Fibroblast of villous mesenchyme (primary cell): Measurements from ENCODE around the gene WWC1. TPM values are rescaled to one million over a fixed set of nuclear protein-coding genes. Genes with fewer than 3 reads are reported as not detected.

Experiments used
- DNase-seq: peaks from one replicate; pipeline ENCODE4 v3.0.0-alpha.2; 2010; ENCODE audit warnings: low read depth
- H3K4me3 ChIP-seq: 2 replicates; pipeline ENCODE4 v1.5.1; 2011; ENCODE audit warnings: low read depth, mild to moderate bottlenecking, low read length
- CTCF ChIP-seq: IDR thresholded peaks from 2 replicates; pipeline ENCODE4 v1.5.1; 2012; ENCODE audit warnings: low read depth, mild to moderate bottlenecking, low read length; ENCODE audit not compliant: insufficient read depth
- total RNA-seq: library from RNA; depleted of rRNA; stranded (reverse); fragments of >200 nt; gene quantifications from 2 replicates; pipeline ENCODE4 v1.2.3, GENCODE V29; 2012

Gene WWC1
- total RNA-seq, 1 donor: 2.2 TPM

- DNase-seq: no peak
- no peak overlapping the region for H3K4me3 ChIP-seq
- TF ChIP-seq CTCF: no peak
These were observed 155.7 kb downstream of the WWC1 start for GRCh38 chr5:168446983-168447619.

- TF ChIP-seq CTCF: no peak
- no peak for DNase-seq
- no peak overlapping the region for H3K4me3 ChIP-seq
These were observed 156.4 kb downstream of the WWC1 start for GRCh38 chr5:168447808-168448207.

- no peak overlapping the region for H3K4me3 ChIP-seq
- no peak for DNase-seq
- TF ChIP-seq CTCF: no peak
These were observed 157.7 kb downstream of the WWC1 start for GRCh38 chr5:168449166-168449565.

GRCh38 chr5:168451565-168451964 is 160.1 kb downstream of the WWC1 start:
- DNase-seq: no peak
- no peak overlapping the region for H3K4me3 ChIP-seq
- no peak for TF ChIP-seq CTCF

- H3K4me3 ChIP-seq: no peak overlapping the region
- TF ChIP-seq CTCF: no peak
- no peak for DNase-seq
These were observed 163.8 kb downstream of the WWC1 start for GRCh38 chr5:168455201-168455600.

- DNase-seq: no peak
- H3K4me3 ChIP-seq: no peak overlapping the region
- TF ChIP-seq CTCF: no peak
These were observed 166.1 kb downstream of the WWC1 start for GRCh38 chr5:168457542-168457941.

- TF ChIP-seq CTCF: no peak
- H3K4me3 ChIP-seq: no peak overlapping the region
- no peak for DNase-seq
These were observed 169.2 kb downstream of the WWC1 start for GRCh38 chr5:168460606-168461005.
